SK-N-SH (cell line): ENCODE data around the gene ERBB2.

Source experiments
- CTCF ChIP-seq: fragments of 200-600 bp; sonication (generic); IDR thresholded peaks from 2 replicates; pipeline ENCODE4 v1.6.1; 2017; ENCODE audit warnings: antibody characterized with exemption, mild to moderate bottlenecking, moderate library complexity
- ELF1 ChIP-seq: IDR thresholded peaks from 2 replicates; pipeline ENCODE4 v1.4.0; 2012
- GABPA ChIP-seq: IDR thresholded peaks from 2 replicates; pipeline ENCODE4 v1.4.0; 2012; ENCODE audit warnings: low read depth, mild to moderate bottlenecking
- JUND ChIP-seq: IDR thresholded peaks from 2 replicates; pipeline ENCODE4 v1.4.0; 2012
- MAX ChIP-seq: IDR thresholded peaks from 2 replicates; pipeline ENCODE4 v1.4.0; 2012; ENCODE audit warnings: low read depth
- RAD21 ChIP-seq: IDR thresholded peaks from 2 replicates; pipeline ENCODE4 v1.6.1; 2012; ENCODE audit warnings: mild to moderate bottlenecking, low read length
- REST ChIP-seq: IDR thresholded peaks from 2 replicates; pipeline ENCODE4 v1.6.1; 2012; ENCODE audit warnings: mild to moderate bottlenecking, low read depth, low read length, moderate library complexity
- RFX5 ChIP-seq: IDR thresholded peaks from 2 replicates; pipeline ENCODE4 v1.6.1; 2012; ENCODE audit warnings: mild to moderate bottlenecking, improper control_type of control experiment, low read length
- TAF1 ChIP-seq: IDR thresholded peaks from 2 replicates; pipeline ENCODE4 v1.6.1; 2012; ENCODE audit warnings: low read depth, mild to moderate bottlenecking, low read length, moderate library complexity, borderline replicate concordance

- TF ChIP-seq JUND: no peak
- no peak for TF ChIP-seq CTCF
- TF ChIP-seq ELF1: no peak
- no peak for TF ChIP-seq REST
- no peak for TF ChIP-seq MAX
- no peak for TF ChIP-seq GABPA
- no peak for TF ChIP-seq RFX5
- no peak for TF ChIP-seq RAD21
- no peak for TF ChIP-seq TAF1
Measured at GRCh38 chr17:39751016-39751543, 51.2 kb downstream of the ERBB2 start.
